Measurements from ENCODE around the gene PDE7B.

The PDE7B gene

DNA sequence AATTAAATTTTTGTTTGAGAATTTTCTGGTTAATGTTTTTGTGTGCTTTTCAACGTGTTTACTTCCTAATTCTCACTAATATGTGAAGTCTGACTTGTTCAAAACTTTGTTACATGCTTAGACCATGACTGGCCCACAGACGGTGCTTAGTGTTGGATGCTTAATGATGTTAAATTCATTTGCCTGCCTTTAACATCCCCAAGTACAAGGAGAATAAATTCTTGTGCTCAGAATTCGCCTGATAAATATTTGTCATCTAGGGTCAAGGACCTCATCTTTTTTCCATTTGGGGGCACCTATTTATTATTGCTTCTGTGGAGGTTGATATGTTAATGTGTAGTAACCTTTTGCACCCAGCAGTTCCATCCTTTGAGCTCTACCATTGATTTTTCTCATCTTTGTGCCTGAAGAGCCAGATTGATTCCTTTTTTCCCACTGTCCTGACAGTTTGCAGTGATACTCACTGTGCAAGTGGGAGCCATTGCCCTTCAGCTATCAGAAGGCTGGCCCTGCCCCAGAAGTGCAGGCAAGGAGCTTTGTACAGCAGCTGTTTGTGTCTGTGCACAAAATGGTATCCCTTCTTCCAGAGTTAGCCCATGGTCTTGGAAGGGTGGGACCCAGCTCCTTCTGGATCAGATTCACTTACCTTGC is 170.8 kb downstream of the PDE7B start:
- DNase-seq (ENCODE audit: low spot score) (no peak), FAIRE-seq (no peak)

DNA sequence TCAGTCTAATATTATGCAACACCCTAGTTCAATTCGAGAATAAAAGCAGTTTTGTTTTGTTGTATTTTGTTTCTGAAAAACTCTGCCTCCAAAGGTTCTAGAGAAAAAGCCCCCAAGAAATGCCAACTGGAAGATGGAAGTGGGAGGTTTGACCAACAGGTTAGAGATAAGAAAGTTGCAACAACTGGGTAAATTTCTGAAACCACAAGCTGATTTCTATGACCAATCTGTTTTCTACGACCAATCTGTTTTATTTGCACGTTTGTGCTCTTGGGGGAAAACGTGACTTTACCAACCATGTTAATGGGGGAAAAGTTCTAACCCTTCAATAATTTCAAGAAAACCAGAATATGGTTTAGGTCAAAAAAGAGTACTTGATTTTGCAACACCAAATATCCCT is 173.2 kb downstream of the PDE7B start:
- FAIRE-seq (no peak), DNase-seq (ENCODE audit: low spot score) (no peak)

DNA sequence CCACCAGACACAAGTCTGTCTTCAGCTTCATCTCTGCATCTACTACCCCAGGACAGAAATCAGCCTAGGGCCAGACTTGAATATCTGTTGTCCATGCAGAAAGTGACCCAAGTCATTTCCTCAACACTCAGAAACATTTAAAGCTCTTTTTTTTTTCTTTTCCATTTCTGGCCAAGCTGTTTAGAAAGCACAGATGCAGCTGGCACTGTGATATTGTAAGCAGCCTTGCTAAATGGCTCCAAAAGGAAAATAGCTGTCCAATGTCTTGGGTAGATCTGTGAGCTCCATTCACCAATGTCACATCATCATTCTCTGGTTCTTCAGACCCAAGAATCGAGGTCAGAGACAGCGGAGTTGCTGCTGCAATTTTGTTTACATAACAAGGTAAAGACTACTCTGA is 174.2 kb downstream of the PDE7B start:
- no peak for DNase-seq (ENCODE audit: low spot score)
- no peak for FAIRE-seq

DNA sequence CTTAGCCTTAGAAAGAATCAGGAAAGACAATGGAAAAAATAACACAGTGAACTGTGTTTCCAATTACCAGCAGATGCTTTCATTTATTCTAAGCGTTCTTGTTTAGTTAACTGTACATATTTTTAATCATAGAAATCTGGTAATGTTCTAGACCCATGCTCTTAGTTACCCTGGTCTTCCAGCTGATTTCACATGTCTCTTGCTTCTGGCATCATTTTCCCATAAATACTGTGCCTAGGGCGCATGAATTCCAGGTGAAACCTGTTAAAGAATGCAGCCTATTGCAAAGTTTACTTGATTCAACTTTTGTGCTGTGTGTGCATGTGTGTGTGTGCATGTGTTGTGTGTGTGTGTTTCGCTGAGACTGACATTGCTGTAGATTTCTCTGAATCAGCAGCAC is 178.6 kb downstream of the PDE7B start:
- no peak for DNase-seq (ENCODE audit: low spot score)

DNA sequence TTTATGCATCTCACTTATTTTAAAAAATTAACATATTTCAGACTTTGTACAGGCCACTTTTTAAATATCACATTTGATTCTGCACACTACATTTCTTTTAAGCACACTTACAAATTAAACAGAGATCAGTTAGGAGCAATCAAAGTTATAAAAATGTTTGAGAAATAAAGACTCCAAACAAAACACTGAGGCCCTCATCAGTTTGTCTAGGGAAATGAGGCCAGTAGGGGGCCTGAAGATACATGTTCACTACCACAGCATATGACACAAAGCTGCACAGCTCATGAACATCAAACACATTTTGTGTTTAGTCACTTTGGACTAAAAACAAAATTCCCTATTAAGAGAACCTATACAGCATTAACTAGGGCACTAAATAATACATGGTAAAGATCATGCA is 180.5 kb downstream of the PDE7B start:
- FAIRE-seq (no peak), DNase-seq (ENCODE audit: low spot score) (no peak)

More for the DNA sequence above, 178.6 kb downstream of the PDE7B start:
- FAIRE-seq, result no peak

DNA sequence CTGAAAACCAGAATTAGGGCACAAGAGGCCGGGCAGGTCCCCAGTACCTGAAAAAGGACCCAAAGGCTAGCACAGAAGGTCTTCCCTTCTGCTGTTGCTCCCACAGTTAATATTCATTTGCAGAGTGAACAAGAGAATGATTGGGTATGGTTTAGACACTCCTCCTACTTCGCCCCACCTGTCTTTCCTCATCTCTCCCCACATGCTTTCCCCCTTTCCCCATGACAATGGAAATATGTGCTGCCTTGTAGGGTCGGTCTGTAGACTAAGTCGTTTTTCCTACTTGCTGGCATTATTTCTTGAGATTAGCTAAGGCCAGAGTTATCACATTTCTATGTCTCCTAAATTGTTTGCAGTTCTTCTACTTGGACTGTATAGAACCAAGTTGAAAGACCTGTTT is 181.9 kb downstream of the PDE7B start:
- no peak for FAIRE-seq
- DNase-seq (ENCODE audit: low spot score), result no peak

DNA sequence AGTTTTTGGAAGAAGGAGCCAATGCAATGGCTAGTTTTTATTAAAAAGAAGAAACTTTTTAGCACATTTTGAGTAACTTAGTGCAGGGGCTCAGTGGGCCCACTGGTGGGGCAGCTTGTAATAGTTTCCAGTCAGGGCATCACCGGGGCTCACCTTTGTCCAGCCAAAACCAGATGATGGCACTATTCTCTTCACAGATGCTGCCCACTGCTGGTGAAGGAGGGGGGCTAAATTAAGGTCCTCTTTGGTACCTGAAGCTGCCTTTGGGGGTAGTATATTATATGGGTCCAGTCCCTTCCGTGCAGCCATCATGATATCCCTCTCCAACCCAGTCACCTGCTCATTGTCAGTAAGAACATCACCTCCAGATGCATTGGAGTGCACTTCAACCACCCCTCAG is 182.9 kb downstream of the PDE7B start:
- DNase-seq (ENCODE audit: low spot score) (no peak), FAIRE-seq (no peak)

DNA sequence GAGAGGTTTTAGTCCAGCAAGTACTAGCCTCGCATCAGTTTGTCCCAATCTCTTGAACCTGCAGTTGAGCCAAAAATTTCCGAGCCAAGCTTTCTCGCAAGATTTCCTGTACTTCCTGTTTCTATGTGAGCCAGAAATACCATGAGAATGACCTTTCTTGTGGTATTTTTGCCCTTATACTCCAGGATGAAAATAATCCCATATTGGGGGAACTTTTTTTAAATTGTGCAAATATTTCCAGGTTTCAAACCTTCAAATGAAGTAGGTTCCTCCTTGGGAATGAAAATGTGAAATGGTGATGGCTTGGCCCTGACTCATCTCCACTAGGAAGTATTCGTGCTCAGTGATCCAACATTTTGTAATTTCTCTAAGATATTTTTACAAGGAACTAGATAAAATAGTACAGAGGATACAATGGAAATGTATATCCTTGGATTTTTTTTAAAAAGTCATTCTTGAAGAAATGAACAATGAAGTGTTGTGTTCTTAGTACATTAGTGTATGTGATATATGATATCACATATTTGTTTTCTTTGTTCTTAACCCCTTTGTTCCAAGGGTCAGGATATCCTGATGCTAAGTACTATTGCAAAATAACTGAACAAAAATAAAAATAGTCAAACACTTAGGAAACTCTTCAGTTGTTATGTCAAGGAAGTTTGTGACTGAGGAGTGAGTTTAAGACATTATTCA is 184.0 kb downstream of the PDE7B start:
- DNase-seq (ENCODE audit: low spot score), result no peak
- no peak for FAIRE-seq

DNA sequence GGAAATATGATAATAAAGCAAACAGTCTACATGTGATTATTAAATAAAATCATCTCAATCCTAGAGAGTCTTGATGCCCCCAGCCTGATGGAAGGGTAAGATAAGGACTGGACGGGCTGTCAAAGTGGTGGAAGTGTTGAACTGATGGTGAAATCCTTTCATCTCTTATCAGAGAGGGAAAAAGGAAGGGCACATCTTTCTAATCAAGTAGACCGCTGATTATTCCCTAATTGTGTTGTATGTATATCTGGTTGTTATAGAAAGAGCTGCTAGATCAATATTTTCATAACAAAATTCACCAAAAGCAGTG is 184.5 kb downstream of the PDE7B start:
- no peak for FAIRE-seq
- no peak for DNase-seq (ENCODE audit: low spot score)

DNA sequence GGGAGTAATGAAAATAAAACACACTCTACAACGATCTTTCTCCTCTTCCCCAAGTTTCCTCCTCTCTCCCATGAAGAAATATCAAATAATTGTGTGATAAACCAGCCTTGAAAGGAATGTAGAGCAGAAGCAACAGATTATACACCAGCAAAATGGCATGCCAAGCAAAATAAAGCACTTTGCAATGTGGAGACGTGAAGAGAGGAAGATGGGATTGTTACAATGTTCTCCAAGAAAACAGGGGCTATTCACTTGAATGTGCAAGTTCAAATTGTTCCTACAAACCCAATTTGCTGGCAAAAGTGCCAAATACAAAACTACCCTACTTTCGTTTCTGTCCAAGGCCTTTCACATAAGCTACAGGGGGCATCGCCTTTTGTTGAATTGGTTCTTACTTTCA is 185.1 kb downstream of the PDE7B start:
- FAIRE-seq (no peak), DNase-seq (ENCODE audit: low spot score) (no peak)

DNA sequence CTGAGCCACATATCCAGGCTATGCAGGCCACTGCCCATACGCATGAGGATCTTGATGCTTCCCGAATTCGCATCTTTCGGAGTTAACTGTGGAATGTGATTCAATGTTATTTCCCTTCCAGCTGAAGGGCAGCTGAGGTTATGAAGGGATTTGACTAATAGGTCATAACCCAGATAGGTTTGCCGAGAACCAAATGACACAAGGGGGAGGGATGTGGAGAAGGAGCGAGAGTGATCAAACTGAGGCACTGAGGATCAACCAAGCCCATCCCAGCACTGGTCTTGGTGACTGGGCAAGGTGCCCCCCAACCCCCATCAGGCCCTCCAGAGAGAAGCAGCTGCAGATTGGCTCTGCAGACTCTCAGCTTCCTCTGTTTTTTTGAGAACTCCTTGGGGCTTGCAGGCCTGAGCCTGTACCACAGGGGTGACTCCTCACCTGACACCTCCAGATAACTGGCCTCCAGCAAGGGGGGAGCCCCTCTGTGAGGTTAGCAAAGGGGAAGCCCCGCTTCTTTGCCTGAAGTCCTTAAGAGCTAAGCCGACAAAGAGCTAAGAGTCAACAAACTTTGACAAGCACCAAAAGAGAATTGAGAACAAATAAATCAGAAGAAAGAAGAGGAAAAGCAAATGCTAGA is 185.9 kb downstream of the PDE7B start:
- DNase-seq (ENCODE audit: low spot score), result no peak

DNA sequence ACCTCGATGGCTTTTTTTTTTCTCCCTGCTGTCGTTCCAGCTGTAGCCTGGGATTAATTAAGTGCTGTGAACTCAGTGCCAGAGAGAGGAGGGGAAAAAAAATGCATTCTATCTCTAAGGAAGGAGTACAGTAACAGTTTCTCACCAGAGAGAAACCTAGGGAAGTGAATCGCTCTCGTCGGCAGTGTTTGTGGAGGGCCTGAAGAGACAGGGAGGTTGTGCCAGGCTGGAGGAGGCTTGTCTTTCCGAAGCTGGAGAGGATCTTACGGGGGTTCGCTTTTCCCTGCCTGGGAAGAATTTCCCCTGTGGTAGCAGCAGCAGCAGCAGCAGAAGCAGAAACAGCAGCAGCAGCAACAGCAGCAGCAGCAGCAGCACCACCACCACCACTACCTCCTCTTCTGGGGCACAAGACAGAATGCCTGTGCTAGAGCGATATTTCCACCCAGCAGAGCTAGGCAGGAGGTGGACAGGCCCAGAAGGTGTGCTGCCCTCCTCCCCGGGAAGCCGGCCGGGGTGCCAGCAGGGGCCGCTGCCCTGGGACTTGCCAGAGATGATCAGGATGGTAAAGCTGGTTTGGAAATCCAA is 186.5 kb downstream of the PDE7B start:
- DNase-seq (ENCODE audit: low spot score) (no peak), FAIRE-seq (no peak)

More for the DNA sequence above, 185.9 kb downstream of the PDE7B start:
- no peak for FAIRE-seq

DNA sequence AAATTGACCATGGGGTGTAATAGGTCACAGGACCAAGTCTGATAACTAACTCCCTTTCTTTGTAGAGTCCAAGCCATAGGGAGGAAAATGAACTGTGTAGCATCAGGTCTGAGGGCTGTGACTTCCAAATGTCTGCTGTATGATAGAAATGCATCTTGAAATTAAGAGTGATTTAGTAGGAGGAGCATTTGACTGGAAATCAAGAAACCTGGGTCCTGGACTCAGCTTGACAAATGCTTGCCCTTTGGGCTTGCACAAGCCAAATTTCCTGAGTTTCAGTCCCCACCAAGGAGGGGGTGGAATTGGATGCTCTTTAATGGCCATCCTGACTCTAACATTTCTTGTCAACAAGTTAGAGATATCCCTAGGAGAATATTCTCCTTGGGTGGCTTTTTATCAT is 187.0 kb downstream of the PDE7B start:
- DNase-seq (ENCODE audit: low spot score) (no peak), FAIRE-seq (no peak)

DNA sequence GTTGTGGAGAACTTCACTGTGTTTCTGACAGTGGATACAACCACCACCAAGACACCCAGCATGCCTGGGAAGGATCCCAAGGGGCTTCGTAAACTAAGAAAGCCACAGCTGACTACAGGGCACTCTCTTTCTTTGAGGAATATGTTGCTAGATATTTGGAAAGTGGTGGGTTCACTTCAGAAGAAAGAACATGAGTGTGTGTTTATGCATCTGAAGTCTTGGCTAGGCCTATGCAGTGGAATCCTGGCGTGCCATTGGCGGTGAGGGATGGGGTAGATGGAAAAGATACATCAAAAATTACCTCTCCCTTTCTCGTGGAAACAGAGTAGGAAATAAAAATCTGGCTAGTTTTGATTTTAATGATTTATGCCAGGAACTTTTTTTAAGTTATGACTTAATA is 187.7 kb downstream of the PDE7B start:
- FAIRE-seq (no peak), DNase-seq (ENCODE audit: low spot score) (no peak)

DNA sequence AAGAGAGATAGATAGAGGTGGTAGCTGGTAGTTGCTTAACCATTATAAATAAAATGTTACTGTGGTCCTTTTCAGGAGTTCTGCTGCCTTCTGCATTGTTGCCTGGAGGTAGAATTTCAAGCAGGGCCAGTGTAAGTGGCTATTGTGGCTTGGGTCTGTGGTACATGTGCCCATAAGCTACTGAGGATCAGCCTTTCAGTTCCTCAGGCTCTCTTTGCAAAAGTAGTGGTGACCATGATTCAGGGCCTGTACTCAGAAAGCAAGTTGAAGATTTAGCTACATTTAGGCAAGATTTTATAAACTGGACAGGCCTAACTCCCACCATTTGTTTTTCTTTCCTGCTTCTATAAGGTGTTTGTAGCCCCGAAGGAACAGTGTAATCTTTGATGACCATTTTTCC is 199.0 kb downstream of the PDE7B start:
- DNase-seq (ENCODE audit: low spot score) (no peak), FAIRE-seq (no peak)

DNA sequence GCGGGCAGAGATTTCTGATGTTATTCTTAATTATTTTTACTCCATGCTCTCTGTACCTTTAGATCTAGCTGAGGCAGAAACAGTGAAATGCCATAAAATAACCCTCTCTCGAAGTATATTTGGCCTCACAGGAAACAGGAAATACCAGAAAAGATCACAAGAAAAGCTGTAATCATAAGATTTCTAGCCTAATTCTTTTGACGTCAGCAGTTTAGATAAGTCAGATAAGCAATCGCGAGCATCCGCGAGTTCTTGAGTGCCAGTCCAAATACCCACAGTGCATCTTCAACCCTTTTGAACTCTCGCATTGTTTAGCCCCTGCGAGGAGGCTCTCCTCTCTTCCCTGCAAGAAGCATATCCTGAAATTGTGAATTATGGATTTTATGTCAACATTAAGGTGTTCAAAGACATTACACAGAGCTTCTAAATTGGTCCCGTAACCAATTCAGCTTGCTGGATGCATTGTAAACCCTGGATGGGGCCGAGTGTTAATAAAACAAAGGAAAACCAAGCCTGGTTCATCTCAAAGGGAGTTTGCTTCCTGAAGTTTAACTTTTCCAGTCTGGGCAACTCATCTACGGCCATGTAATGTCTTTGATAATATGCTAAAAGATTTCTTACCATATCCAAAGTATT is 199.8 kb downstream of the PDE7B start:
- FAIRE-seq, result no peak

DNA sequence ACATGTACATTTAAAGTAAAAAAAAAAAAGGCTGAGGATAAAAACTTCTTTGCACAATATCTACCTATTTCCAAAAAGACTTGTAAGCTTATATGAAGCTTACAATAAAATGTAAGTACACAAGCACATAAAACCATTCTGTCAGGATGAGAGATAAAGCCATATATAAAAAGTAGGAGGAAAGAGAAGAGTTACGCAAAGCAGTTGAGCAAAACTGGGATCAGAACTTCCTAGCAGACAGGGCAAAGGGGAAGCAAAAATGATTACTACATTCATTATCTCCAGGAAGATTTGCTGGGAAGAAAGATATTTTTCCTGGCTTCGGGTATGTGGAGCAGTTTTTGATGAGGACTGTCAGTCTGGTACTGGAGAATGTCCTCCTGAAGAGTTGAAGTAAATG is 200.5 kb downstream of the PDE7B start:
- FAIRE-seq (no peak), DNase-seq (ENCODE audit: low spot score) (no peak)

More for the DNA sequence above, 199.8 kb downstream of the PDE7B start:
- no peak for DNase-seq (ENCODE audit: low spot score)

DNA sequence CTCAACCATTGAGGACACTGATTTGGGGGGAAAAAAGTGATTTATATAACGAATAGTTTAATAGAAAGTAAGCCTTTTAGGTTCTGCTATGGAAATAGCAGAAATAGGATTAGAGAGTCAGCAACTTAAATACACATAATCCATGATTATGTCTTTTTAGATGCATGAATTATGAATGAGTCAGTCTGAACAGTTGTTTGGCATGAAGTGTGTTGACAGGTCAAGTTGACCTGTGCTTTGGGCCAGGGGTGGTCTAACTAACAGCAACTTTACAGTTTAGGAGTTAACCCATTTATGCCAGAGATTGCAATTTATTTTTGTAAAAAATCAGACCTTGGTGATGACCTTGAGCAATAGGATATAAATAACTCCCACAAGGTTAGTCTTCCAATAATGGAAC is 207.4 kb downstream of the PDE7B start:
- FAIRE-seq (no peak), DNase-seq (ENCODE audit: low spot score) (no peak)

DNA sequence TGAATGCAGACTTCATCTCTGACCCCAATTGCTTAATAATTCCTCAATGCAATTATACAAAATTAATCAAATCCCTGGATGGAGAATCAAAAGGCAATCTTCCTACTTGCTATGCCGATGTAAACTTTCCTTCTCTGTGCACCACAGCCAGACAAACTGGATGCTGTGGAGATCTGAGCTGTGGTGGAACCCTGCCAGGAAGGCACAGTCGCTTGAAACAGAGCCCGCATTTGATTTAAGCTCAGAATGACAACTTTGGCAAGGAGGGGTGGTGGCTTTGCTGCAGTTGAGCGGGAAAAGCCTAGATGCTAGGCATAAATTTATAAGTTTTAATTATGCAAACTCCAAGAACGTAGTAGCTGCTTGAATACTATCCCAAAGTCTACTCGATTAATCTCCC is 207.8 kb downstream of the PDE7B start:
- FAIRE-seq (no peak), DNase-seq (ENCODE audit: low spot score) (no peak)

DNA sequence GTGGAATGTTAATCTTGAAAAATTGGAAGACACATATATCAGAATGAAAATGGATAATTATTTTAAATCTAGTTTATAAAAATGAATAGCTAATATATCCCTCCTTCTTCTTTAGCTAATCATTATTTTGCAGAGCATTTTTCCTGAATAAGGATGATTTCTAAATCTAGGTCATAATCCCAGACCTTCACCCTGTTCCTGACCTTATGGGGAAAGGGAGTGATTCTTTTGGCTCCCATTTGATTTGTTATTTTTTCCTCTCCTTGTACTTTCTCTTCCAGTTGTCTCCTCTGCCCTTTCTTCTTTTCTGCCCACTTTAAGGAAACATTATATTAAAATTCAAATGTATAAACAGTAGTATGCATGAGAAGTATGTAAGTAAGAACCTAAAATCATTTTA is 208.6 kb downstream of the PDE7B start:
- FAIRE-seq (no peak), DNase-seq (ENCODE audit: low spot score) (no peak)

DNA sequence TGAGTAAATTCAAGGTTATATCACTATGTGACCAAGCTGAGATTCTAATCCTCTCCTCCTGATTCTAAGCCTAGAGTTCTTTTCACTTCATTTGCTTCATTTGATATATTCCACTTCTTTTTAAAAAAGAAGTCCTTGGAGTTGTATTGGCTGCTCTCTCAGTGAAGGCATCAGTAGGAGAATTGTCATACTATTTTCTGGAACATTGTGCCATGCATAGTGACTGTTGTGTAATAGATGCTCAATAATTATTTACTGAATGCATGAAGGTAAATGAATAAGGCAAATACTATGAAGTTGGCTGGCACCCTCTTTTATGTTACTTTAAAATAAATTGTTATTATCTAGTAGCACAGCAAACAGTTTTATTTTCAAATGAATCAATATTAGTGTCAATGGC is 209.3 kb downstream of the PDE7B start:
- FAIRE-seq (no peak), DNase-seq (ENCODE audit: low spot score) (no peak)

DNA sequence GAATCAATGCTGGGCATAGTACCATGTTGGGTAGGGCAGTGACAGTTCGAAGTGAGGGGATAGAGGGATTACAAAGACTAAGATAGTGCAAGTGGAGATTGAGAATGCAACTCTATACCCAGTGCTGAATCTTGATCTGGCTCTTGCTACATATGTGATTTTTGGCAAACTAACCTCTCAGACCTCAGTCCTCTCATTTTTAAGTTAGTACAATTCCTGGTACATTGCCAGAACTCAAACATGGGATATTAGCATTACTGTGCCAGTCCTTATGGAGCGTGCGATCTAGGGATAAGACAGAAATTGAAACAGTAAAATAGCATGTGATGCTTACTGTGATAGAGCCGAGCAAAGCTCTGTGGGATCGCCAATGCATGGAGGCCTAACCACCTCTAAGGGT is 210.2 kb downstream of the PDE7B start:
- FAIRE-seq, result no peak
- no peak for DNase-seq (ENCODE audit: low spot score)
